ENCODE results near the gene TBC1D22A.

- no peak for TF ChIP-seq CTCF (IDR thresholded peaks at IDR 0.05; ENCODE audit: insufficient read depth, low read depth, low read length)
- no peak for TF ChIP-seq EZH2 (IDR thresholded peaks at IDR 0.05; ENCODE audit: insufficient read depth, low read length)
Observed at GRCh38 chr22:47123827-47124442, 361.5 kb downstream of the TBC1D22A start.

Measured in astrocyte (in vitro differentiated cells and primary cell).